HG02623 (cell line): ENCODE measurements around the gene XPC.
"Not testable (repeated sequence)": the region's sequence is repeated elsewhere in the genome, so short reads cannot be mapped to it uniquely, and the experiment has no call there.

Experiments used
- ATAC-seq: cut with Tn5 transposase; IDR thresholded peaks from one replicate; pipeline ENCODE4 v1.9.1; 2021; ENCODE audit warnings: moderate library complexity; ENCODE audit not compliant: unreplicated experiment

XPC gene

DNA sequence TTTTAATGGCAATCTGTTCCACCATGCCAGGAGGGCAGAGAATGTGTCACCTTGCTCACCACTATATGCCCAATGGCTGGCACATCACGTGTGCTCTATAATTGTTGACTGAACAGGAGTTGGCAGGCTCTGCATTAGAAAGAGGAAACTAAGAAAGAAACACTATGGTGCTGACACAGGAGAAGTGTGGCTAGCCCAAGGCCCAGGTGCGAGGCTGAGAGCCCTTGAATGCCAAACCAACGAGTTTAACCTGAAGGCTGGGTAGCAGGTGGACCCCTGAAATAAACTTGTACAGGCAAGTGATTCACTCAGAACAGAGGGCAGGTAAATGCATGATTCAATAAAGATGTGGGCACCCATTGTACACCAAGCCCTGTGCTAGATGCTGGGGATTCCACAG is 56.1 kb downstream of the XPC start:
- ATAC-seq: no peak

DNA sequence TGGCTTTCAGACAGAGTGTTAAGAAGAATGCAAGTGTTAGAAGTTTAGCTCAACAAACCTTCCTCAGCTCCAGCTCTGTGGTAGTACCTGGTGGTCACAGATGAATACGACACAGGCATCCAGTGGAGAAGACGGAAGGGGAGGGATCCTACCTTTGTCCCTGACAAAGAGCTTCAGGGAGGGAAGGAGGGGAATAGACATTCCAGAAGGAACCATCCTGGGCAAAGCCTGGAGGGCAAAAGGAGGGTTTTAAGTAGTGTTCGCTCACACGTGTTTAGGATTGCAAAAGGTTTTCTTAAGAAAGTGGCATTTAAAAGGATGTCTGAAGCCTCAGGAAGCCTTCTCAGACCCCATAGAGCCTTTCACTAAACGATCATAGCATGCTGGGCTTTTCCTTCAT is 56.5 kb downstream of the XPC start:
- no peak for ATAC-seq

DNA sequence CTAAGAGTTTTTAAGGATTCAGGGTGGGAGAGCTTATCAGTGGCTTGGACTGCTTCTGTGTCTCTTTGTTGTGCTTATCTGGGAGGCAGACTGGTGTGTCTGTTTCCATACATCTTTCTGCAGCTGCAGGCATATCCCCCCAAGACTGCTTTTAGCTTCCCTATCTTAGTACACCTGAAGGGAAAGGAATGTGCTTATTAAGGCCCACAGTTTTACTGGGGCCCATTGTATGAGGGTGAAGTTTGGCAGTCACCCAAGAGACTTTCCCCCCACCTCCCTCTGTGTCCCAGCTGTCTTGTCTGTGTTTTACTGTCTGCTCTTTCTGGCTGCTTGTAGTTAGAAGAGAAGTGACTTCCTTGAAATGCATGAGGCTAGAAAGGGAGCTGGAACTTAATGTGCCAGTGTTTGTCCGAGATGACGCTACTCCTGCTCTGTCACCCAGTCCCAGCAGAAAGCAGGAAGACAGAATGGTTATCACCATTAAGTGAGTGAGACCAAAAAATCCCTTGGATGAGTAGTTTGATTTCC is 57.4 kb downstream of the XPC start:
- not testable (repeated sequence) for ATAC-seq

DNA sequence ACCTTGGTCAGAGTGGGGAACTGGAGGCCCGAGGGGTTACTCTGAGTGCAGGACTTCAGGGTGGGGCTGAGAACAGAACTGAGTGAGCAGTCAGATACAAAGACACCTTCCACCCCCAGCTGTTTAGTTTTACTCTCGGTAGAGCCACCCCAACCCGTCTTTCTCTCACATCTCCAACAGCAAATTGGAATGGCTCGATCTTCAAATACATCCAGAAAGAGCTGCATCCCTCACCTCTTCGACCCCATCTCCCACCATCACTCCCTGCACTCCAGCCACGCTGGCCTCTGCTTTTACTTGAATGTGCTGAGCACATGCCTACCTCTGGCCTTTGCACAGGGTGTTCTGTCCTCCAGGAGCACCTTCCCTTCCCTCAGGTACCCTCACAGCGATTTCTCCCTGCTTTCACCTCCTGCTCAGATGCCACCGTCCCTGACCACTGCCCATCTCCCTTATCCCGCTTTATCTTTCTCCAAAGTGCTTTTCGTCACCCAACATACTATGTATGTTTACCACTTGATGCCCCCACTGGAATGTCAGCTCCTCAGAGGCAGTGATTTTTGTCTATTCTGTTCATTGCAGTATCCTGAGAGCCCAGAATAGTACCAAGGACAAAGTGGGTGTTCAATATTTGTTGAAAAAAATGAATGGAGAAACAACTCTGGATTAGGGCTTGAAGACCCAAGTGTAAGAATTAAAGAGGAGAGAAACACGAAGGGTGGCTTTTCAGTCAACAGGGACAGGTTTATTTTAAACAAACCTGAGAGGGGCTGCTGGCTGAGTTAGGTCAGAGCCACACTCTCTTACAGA is 58.1 kb downstream of the XPC start:
- ATAC-seq: no peak

DNA sequence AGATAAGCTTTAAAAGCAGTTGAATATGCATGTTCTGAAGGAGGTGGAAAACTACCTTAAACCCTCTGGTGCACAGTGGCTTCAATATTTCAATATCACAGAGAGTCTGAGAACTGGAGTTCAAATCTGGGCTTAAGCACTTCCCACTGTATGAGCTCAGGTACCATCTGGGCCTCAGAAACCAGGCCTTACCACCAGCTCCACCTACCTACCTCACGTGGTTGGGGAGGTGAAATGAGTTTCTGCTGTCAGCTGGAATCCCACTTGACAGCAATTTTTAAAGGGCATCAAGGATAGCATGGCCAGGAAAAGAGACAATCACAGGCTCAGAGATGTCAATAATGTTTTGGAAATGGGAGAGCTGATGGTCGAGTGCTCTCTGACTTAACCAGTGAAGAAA is 58.8 kb downstream of the XPC start:
- no peak for ATAC-seq

DNA sequence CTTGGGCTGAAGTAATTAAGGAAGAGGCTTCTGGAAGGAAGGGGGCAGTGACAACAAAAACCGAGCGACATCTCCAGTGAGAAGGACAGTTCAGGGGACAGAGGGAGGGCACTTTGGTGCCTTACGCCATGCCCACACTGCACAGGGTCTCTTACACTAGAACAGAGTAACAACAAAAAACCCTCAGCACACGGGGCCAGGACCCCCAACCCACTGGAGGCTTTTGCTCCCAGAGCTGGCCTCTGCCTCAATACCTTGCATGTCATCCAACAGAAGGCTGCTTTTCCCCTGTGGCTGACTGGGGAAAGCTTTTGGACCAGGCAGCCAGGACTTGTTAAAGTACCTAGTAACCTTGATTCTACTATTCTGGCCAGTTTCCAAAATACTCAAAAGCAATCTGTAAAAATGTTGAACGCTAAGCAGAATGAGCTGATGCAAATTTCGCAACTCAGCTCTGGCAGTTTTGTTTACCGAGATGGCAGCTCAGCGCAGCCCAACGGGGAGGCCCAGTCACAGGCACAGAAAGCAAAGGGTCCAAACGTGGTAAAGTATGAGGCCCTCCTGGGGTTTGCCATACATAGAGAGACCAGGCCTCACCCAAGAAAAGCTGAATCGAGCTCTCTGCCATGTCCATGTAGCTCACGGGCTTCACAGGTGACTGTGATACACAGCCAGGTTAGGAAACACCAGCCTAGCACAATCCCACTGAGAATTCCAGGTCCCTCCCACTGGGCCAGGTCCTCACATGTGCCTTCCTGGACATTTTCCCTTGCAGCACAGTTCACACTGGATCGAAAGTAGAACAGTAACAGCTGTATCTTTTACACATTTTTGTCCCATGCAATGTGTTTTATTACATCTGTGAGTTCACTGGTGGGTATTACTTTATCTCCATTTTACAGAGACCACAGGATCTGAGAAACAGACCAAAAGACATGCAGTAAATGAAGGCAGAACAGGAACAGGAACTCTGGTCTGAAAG is 59.7 kb downstream of the XPC start:
- ATAC-seq: no peak

DNA sequence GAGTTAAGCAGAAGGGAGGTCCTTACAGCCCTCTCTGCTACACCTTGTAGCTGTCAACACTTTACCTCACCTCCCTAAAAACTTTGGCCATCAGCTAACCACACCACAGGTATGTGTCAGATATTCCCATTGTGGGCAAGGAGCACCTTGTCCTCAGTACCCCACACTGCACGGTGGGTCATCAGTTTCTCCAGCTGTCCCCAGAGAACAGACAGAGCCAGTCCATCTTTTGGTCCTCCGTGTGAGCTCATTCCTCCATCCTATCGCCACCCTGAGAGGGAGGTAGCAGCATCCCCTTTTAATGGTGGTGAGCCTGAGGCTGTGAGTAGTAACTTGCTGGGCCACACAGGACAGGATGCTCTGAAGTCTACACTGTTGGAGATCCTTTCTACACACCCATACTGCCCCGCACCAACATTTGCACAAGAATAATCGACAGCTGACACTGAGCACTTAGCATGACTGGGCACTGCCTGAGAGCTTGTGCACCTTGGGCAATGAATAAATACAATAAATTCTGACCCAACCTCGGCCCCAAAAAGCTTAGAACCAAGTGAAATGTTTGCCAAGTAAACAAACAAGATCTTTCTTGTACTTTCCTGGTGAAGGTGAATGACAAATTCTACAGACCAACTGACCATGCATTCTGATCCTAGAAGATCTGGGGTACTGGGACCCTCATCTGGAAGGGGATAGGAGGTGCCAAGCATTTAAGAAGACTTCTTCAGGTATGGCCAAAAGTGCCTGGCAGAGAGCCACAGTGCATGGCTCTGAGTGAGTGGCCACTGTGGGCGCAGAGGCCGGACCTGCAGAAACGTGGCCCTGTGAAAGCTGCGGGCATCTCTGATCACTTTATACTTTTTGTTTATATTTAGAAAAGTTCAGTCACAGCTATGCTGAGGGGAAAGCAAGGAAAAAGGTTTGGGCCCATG is 60.7 kb downstream of the XPC start:
- no peak for ATAC-seq

DNA sequence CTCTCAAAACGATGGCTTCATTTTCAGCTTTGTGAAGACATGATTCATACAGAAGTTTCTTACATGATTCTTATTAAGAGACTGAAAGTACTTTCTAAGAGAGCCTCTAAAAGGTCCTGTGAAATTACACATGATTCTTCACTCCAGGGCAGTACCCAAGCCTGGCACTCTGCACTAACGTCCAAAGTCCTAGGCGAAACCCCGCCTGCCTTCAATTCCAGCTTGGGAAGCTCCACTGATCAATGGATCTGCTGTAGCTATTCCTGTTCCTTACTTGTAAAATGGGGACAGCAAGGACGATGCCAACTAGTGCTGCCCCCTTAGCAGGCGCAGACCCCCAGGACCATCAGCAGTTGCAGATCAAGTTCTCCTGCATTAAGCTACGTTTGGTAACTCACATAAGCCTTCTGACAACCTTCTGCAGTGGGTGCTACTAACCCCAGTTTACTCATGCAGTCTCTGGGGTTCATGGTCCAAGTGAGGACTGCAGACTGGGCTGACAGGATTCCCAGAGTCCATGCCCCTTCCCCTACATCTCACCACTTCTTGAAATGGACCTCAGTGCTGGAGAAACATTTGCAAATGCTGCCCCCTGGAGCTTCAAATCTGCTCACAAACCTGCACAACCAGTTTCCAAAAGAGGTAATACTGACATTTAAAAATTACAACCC is 64.3 kb downstream of the XPC start:
- no peak for ATAC-seq

DNA sequence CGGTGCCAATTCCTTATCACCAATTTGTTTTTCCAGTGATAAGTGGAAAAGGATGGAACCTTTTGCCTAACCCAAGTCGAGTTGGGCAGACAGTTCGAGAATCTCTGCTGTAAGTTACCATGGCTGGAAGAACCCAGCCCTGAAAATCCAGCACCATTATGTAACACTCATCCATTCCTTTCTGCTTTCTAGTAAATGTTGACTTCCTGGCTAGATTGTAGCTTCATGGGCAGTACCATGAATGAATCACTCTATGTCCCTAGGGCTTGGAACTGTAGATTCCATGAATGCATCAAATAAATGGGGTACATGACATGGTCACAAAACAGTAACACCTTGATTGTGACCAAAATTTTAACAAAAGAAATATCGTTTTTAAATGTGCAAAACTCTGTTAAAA is 67.7 kb downstream of the XPC start:
- ATAC-seq: no peak

DNA sequence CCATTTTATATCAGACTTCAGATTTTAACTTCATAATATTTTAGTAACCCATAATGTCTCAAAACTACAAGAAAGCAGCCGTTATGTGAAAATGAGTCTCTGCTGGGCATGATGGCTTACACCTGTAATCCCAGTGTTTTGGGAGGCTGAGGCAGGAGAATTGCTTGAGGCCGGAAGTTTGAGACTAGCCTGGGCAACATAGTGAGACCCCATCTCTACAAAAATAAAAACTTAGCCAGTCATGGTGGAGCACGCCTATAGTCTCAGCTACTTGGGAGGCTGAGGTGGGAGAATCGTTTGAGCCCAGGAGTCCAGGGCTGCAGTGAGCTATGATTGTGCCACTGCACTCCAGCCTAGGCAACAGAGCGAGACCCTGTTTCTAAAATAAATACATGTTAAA is 68.6 kb downstream of the XPC start:
- ATAC-seq: not testable (repeated sequence)

DNA sequence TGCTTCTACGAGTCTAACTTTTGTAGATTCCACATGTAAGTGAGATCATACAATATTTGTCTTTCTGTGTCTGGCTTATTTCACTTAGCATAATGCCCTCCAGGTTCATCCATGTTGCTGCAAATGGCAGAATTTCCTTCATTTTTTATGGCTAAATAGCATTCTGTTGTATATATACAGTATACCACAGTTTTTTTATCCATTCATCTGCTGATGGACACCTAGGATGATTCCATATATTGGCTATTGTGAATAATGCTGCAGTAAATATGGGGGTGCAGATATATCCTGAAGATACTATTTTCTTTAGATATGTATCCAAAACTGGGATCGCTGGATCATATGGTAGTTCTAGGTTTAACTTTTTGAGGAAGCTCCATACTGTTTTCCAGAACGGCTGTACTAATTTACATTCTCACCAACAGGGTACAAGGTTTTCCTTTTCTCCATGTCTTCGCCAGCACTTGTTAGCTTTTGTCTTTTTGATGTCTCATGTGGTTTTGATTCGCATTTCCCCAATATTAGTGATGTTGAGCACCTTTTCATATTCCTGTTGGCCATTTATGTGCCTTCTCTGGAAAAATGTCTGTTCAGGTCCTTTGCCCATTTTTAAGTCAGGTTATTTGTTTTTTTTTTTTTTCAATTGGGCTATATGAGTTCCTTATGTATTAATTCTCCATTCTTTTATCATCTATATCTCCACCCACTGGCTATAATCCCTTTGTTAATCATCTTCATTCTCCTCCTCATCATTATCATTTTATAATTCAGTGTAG is 80.6 kb downstream of the XPC start:
- no peak for ATAC-seq

DNA sequence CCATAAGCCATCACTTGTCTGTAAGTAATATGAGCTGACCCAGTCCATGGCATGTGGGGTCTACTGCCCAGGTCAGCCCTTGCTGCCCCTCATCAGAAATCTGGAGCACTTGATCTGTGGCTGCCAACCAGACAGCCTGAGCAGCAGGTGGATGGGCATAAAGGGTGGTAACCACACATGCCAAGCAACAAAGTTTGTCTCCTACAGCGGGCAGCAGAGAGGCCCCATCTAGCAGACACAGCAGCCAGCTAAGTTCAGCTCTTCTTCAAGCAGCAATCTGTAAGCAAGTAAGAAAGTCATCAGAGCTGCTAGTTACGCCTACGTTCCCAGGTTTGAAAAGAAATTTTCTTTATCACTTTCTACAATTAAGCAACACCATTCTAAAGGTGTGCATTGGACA is 81.7 kb downstream of the XPC start:
- no peak for ATAC-seq
